Effector CD8-positive, alpha-beta T cell (primary cell): ENCODE data around the gene ELF1.
"Not testable (repeated sequence)": the region's sequence is repeated elsewhere in the genome, so short reads cannot be mapped to it uniquely, and the experiment has no call there.

Source experiments
- DNase-seq: peaks from one replicate; lab custom pipeline; 2025; lab: John Stamatoyannopoulos, UW

ELF1 gene

DNA sequence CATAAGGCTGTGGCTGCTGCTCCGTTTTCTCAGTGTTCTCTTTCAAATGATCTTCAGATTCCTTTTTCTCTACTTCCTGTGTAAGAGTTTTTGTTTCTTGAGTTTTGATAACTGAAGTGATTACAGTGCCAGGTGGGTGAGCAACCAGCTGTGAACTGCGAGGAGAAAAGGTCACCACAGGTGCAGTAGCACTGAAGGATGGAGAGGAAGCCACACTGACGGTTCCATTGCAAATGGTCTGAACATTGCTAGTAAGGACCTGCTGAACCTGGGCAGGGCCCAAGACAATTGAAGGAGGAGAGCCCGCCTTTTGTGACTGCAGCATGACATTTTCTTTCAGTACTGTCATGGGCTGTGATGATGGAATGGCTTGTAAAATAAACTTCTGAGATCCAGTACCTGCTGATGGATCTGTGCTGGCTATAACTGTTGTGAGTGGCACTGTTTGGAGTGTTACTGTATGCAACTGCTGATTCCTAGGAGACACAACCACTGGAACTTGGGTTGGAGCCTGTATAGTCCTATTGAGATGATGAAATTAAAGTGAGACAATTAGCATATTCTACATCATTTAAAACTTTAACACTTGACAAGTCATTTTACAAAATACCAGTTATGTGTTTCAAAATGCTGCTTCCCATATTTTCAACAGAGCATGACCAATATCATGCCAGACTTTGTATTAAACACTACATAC lies 85.5 kb downstream of the ELF1 start:
- DNase-seq = no peak

DNA sequence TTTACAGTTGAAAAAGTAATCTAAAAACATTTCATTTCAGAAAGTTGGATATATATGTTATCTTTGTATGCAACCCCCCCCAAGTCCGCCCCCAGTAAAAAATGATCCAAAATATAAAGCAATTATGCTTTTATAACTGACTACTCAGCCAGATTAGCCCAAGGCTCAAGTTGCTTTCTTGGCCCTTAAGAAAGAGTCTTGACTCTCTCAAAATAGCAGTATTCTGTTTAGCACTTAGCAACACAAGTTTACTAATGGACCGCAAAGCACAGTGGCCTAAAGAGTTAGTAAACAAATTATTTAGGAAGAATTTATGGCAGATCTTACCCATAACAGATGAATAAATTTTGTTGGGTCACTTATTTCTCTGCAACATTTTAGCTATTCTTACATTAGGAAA lies 86.9 kb downstream of the ELF1 start:
- no peak for DNase-seq

DNA sequence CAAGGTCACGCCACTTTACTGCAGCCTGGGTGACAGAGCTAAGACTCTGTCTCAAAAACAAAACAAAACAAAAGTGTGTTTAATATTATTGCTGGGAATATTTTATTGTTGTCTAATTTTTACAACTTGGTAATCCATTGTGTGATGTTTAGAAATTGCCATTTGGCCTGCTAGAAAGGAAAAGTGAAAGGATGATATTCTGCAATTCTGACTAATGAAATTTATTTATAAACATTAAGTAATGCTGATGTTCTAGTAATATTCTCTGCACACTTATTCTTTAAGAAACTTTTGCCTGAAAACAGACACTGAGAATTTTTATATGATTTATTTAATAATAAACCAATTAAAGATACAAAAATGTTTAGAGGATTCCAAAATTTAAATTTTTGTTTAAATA lies 87.4 kb downstream of the ELF1 start:
- no peak for DNase-seq

DNA sequence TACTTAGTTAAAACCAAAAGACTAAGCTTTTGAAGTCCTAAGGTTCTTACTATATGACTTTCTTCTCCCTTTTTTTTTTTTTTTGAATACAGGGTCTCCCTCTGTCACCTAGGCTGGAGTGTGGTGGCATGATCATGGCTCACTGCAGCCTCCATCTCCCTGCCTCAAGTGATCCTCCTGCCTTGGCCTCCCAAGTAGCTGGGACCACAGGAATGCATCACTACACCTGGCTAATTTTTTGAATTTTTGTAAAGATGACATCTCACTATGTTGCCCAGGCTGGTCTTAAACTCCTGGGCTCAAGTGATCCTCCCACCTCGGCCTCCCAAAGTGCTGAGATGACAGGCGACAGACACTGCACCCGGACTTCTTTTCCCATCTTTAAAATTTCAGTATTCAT lies 89.2 kb downstream of the ELF1 start:
- not testable (repeated sequence) for DNase-seq

DNA sequence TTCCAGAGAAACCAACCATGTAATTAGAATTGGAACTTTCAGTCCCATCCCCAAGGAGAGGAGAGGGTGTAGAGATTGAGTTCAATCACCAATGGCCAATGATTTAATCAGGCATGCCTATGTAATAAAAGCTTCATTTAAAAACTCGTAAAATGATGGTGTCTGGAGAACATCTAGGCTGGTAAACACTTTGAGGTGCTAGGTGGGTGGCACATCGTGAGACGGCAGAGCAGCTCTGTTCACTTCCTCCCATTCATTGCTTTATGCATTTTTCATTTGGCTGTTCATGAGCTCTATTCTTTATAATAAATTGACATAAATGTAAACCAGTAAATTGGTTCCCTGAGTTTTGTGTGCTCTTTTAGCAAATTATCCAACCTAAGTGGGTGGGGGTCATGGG lies 90.1 kb downstream of the ELF1 start:
- DNase-seq = no peak

DNA sequence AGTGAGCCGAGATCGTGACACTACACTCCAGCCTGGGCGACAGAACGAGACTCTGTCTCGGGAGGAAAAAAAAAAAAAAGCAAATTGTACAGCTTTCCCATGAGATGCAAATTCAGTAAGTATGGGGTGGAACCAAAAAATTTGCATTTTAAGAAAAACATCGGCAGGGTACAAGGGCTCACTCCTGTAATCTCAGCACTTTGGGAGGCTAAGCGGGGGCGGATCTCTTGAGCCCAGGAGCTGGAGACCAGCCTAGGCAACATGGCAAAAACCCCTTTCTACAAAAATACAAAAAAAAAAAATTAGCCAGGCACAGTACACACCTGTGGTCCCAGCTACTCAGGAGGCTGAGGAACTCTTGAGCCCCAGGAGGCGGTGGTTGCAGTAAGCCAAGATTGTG lies 91.2 kb downstream of the ELF1 start:
- DNase-seq = no peak

DNA sequence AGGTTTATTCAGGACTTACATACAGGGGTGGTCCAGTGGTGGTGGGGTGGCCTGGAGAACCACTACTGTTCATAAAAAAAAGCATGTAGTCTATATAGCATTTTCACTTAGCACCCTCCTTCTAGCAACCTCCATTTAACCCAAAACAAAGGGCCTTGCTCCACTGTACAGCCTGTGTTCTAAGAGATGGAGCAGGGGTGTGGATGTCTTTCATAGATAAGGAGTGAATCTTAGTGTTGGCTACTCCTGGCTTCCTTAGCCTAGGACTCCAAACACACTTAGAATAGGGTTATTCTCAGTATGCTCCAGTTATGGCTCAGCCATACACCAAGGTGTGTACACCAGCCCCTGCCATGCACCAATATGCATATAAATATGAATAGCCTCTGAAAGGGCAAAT lies 95.2 kb downstream of the ELF1 start:
- no peak for DNase-seq

DNA sequence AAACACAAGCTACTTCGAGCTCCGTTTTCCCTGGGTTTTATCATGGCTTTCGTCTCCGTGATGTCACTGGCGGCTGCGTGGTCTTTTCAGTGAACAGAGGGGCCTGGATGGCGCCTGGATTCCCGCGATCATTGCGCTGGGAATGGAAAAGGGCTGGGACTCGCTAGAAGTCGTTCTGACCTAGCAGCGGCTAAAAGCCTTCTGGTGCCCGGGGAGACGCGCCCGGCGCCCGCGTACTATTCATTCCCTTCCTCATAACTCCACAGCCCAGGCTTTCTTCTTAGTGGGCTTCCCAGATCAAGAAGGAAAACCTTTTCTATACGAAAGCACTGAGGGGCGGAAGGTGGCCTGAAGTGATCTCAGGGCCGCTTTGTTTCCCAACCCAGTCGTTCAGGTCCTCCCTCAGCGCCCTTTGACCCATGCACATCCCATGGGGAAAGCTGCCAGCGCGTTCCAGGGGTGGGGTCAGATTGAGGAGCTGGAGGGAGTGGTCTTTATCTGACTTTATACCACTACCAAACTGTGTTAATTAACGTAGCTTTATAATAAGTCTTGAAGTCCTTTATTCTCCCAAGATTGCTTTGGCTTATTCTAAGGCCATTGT lies 96.6 kb downstream of the ELF1 start:
- no peak for DNase-seq

DNA sequence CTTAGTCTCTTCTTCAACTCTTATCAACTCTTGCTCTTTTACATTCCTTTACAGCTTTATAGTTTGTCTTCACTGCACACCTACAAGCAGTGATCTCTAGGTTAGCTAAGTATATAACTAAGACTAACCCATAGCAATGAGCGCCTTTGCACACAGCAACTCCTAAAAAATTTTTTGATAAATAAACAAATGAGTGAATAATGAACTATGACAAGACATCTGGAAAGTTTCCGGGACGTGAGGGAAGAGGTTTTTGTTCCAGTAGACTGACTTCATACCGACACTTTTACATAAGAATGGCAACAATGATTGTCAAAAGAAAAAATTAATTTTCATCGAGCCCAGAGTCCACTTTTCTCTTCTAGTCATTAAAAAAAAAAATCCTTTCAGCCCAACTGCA lies 98.3 kb downstream of the ELF1 start:
- no peak for DNase-seq

DNA sequence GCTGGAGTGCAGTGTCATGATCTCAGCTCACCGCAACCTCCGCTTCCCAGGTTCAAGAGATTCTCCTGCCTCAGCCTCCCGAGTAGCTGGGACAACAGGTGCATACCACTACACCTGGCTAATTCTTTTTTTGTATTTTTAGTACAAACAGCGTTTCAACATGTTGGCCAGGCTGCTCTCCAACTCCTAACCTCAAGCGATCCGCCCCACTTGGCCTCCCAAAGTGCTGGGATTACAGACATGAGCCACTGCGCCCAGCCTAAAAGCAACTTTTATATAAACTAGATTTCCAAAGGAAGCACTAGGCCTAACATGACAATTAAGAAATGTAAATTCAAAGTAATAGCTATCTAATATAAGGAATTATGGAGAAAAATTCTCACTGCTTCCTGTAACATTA lies 99.2 kb downstream of the ELF1 start:
- DNase-seq = not testable (repeated sequence)

DNA sequence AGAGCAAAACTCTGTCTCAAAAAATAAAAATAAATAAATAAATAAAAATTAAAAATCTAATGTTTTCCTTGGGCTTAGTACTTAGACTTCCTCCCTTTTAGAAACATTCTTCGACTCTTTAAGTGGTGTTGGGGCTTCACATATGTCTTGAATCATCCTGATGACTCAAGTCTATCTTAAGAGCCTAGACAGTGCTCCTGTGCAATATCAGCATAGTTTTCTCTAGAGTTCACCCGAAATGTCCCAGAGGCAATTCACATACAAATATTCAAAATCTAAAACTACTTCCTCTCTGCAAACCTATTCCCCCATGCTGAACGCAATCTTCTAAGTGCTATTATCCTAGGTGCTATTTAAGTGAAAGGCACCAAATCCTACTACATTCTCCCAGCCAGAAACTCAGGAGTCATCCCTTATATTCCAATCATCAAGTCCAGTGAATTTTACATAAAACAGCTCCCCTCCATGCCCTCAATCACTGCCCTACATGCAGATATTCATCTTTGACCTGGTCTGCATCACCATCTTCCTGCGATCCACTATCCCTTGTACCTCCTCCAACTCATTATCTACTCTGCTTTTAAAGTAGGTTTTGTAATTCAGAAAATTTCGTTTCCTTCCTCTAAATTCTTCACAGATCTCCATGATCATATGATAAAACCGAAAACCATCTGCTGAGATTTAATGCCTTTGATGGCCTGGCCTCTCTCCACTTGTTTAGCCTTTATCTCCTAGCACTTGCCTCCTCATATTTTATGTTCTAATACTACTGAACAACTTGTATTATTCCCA lies 102.7 kb downstream of the ELF1 start:
- no peak for DNase-seq

DNA sequence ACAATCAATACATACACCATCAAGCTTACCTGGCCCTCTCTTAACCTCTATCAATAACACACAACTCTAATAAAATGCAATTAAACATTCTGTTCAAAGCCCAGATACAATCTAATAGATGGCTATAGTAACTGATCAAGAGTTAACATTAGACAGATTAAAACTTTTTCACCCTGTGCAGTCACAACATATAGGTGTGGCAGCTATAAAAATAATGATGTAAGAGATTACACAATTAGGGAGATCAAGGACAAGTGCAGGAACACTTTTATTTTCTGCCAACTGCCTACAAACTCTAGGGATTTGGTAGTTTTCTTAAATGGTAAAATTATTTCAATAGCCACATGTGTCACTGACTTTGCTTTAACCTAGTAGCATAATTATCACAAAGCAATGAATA lies 104.3 kb downstream of the ELF1 start:
- not testable (repeated sequence) for DNase-seq

DNA sequence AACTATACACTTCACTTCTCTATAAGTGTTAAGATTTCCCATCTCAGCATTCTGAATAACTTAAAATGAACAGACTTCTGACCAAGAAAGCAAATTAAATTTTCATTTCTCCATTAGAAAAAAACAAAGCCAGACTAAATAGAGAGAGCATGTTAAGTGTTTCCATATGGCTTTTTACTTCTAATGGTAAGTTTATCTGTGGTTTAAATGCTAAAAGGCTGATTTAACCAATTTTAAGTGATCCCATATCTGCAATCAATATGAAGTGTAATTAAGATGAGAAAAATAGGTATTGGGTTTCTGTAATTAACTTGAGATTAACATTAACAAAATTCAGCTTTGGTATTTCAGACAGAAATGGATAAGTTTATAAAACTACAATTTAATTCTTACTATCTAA lies 107.8 kb downstream of the ELF1 start:
- DNase-seq = no peak

DNA sequence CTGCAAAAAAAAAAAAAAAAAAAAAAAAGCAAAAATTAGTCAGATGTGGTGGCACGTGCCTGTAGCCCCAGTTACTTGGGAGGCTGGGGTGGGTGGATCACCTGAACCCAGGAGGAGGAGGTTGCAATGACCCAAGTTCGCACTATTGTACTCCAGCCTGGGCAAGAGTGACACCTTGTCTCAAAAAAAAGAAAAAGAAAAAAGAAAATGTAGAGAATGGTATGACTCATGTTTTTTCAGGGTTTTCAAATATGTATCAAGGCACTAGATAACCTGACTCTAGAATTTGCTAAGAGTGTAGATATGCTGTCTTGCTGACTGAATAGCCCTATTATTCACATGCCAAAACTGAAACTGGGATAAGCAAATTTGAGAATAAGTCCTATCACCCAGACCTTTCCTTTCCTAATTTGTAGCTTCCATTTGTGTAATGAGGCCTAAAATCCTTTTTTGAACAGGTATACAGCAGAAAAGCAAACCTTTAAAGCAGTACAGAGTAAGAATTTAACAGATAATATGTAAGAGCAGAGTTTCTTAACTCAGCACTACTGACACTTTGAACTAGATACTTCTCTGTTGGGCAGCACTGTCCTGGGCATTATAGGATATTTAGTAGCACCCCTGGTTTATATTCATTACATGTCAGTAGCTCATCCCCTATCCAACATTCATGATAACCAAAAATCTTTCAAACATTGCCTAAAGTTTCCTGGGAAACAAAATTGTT lies 108.6 kb downstream of the ELF1 start:
- DNase-seq = no peak

DNA sequence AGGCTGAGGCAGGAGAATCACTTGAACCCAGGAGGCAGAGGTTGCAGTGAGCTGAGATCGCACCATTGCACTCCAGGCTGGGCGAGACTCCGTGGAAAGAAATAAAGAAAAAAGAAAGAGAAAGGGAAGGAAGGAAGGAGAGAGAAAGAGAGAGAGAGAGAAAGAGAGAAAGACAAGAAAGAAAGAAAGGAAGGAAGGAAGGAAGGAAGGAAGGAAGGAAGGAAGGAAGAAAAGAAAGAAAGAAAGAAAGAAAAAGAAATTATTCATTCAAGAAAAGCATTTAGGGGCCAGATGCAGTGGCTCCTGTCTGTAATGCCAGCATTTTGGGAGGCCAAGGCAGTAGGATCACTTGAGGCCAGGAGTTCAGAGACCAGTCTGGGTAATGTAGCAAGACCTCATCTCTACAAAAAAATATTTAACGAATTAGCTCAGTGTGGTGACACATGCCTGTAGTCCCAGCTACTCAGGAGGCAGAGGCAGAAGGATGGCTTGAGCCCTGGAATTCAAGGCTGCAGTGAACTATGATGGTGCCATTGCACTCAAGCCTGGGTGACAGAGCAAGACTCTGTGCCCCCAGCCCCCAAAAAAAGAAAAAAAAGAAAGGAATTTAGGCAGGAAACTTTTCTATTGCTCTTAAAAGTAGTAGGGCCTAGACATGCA lies 109.4 kb downstream of the ELF1 start:
- not testable (repeated sequence) for DNase-seq

DNA sequence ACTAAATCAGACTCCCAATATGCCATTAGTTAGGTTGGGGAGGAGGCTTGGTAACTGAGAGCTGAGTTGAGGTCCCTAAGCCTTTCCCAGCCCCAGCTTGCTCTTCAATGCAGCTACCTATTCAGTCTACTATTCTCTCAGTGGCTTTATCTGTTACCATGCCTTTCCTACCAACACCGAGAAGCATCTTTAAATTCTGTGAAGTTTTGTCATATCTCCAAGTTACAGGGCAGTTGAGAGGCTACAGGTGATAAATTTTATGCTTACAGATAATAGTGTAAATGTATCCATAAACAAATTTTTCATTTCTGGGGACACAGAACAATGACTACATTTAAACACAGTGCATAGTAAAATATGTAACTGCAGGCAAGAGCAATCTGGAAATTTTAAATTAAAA lies 110.6 kb downstream of the ELF1 start:
- DNase-seq = no peak

DNA sequence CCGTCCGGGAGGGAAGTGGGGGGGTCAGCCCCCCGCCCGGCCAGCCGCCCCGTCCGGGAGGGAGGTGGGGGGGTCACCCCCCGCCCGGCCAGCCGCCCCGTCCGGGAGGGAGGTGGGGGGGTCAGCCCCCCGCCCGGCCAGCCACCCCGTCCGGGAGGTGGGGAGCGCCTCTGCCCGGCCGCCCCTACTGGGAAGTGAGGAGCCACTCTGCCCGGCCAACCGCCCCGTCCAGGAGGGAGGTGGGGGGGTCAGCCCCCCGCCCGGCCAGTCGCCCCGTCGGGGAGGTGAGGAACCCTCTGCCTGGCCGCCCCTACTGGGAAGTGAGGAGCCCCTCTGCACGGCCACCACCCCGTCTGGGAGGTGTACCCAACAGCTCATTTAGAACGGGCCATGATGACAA lies 118.1 kb downstream of the ELF1 start:
- not testable (repeated sequence) for DNase-seq

DNA sequence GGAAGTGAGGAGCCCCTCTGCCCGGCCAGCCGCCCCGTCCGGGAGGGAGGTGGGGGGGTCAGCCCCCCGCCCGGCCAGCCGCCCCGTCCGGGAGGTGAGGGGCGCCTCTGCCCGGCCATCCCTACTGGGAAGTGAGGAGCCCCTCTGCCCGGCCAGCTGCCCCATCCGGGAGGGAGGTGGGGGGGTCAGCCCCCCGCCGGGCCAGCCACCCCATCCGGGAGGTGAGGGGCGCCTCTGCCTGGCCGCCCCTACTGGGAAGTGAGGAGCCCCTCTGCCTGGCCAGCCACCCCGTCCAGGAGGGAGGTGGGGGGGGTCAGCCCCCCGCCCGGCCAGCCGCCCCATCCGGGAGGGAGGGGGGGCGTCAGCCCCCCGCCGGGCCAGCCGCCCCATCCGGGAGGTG lies 118.5 kb downstream of the ELF1 start:
- not testable (repeated sequence) for DNase-seq

DNA sequence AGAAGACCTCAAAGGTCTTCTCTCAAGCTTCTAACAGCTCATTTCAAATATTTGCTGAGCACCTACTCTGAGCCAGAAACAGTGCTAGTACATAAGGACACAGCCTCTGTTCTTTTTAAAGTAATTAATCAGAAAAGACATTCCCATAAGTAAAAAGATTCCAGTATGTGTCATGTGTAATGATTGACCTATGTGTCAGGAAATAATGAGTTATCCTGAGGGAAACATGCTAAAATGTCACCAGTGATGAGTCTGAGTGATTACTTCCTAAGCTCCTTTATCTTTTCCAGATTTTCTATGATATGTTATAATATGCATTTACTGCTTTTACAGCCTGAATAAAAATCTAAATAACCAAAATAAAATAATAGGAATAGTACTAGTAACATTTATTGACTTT lies 122.1 kb downstream of the ELF1 start:
- no peak for DNase-seq

DNA sequence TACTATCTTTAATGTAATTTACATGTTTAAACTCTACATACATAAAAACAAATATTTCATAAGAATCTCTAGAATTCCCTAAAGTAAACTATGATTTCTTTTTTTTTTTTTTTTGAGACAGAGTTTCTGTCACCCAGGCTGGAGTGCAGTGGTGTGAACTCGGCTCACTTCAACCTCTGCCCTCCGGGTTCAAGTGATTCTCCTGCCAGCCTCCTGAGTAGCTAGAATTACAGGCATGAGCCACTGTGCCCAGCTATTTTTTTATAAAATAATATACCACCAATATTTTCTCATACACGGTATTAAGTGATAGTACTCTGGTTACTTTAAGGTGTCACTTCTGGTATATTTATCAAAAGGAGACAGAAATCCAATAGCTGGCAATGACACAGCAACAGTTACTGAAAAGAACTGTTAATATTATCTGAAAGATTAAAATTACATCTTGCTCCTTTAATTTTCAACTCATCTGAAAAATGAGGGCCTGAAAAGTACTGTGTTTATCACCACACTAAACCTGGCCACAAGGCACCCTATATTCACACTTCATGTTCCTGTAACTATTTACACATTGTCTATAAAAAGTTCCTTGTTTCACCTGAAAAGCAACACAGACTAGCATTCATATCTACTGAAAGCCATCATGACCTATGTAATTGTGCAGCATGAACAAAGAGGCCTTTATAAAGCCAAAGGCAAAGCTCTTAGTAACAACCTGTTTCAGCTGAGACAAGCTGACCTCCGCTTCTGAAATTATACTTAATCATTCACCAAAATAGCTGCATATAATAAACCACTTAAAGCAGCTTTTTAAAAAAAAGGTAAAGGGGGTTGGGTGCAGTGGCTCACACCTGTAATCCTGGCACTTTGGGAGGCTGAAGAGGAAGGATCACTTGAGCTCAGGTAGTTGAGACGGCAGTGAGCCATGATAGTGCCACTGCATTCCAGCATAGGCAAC lies 123.6 kb downstream of the ELF1 start:
- no peak for DNase-seq

DNA sequence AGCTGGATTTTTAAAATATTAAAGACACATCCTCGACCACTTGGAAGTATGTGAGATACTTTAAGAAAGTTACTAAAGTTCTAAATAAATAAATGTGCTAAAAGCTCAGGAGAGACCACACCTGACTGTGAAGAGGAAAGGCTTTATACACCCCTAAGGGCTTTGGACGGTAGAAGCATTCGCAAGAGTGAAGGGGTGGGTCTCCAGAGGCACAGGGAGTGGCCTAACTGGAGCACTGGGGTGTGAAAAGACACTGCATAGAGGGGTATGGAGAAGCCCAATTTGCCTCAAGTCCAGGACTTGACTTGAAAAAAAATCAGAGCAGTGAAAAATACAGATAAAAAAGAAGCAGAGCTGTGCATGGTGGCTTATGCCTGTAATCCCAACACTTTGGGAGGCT lies 125.5 kb downstream of the ELF1 start:
- DNase-seq = not testable (repeated sequence)
